Dendritic cell treated with granulocyte-macrophage colony-stimulating factor and Interleukin-4, amounts not matched to agents 40 ng/mL and 50 ng/mL, for 4 days (primary cell): Measurements from ENCODE around the gene MBD3.

Experiments
- H3K27ac Mint-ChIP-seq: one replicate; pipeline ENCODE4 v1.8.0; 2022; ENCODE audit warnings: mild to moderate bottlenecking, mixed read lengths
- H3K27me3 Mint-ChIP-seq: one replicate; pipeline ENCODE4 v1.8.0; 2022; ENCODE audit warnings: mild to moderate bottlenecking, mixed read lengths
- H3K36me3 Mint-ChIP-seq: one replicate; pipeline ENCODE4 v1.8.0; 2022; ENCODE audit warnings: low read depth, mixed read lengths
- H3K4me1 Mint-ChIP-seq: one replicate; pipeline ENCODE4 v1.8.0; 2022; ENCODE audit warnings: low read depth, mixed read lengths
- H3K4me3 Mint-ChIP-seq: one replicate; pipeline ENCODE4 v1.8.0; 2022; ENCODE audit warnings: mild to moderate bottlenecking, moderate library complexity, mixed read lengths
- H3K9me3 Mint-ChIP-seq: one replicate; pipeline ENCODE4 v1.8.0; 2022; ENCODE audit warnings: mixed read lengths
- intact Hi-C: fragments of 100-400 bp; cut with micrococcal nuclease; formaldehyde crosslinking; loops from one replicate; pipeline ENCODE4 v1.15.0; 2022

MBD3 gene

GRCh38 chr19:1626417-1627010 is 33.8 kb upstream of the MBD3 start:
- Mint-ChIP-seq H3K4me1 (peaks cover 6% of the 10 kb centered on the region), H3K36me3 (peaks cover 73% of the 10 kb centered on the region), H3K27me3 (no peaks in the 10 kb centered on the region), H3K9me3 (no peaks in the 10 kb centered on the region), H3K27ac (no peak overlapping the region), H3K4me3 (no peak overlapping the region)
- intact Hi-C loops = no loop called here

- no peaks in the 10 kb centered on the region for H3K9me3 Mint-ChIP-seq
- peaks cover 6% of the 10 kb centered on the region for H3K4me1 Mint-ChIP-seq
- no peaks in the 10 kb centered on the region for H3K27me3 Mint-ChIP-seq
- no peak overlapping the region for H3K27ac Mint-ChIP-seq
- peaks cover 80% of the 10 kb centered on the region for H3K36me3 Mint-ChIP-seq
- intact Hi-C loops = loop anchor here (2.0 kb wide), 1 partner anchor 48 kb away; no protein-coding TSS in a partner anchor
- no peak overlapping the region for H3K4me3 Mint-ChIP-seq
Observed at GRCh38 chr19:1624458-1624857, 31.8 kb upstream of the MBD3 start.

DNA sequence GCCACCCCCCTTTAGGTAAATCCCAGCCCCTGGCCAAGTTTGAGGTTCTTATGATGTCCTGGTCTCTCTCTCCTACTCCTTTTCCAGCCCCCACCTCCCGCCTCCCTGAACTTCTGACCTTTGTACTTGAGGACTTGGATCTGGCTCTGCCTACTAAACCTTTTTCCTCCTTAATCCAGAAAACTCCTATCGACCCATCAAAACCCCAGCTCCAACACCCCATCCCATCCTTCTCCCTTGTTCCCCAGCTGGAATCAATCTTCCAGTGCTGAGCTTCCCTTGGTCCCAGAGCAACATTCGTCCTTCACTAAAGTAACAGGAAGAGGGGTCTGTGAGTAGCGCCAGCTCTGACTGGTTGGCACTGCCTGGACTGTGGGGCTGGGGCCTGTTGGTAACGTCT is 29.9 kb upstream of the MBD3 start:
- Mint-ChIP-seq H3K27me3 (no peaks in the 10 kb centered on the region), H3K4me1 (peaks cover 6% of the 10 kb centered on the region), H3K27ac (peak overlapping the region; percentile 34), H3K9me3 (no peaks in the 10 kb centered on the region), H3K4me3 (no peak overlapping the region), H3K36me3 (peaks cover 98% of the 10 kb centered on the region)
- intact Hi-C loops = no loop called here

DNA sequence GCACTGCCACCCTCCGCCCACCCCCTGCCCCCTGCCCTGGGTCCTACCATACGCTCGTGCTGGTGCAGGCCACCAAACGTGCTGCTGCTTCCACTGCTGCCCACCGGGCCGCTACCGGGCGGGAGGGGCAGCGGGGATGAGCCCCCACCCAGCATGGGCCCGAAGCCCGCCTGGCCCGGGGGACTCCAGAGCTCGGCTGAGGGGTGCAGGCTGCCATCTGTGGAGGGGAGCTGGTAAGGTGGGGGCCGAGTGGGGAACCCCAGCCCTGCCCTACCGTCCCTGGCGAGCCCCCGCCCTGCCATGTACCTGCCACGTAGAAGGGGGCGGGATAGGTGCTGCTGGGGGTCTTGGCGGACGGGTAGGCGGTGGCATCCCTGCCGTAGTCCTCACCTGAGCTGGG is 29.3 kb upstream of the MBD3 start:
- H3K27ac Mint-ChIP-seq = no peak overlapping the region
- H3K36me3 Mint-ChIP-seq = peaks cover 98% of the 10 kb centered on the region
- no peaks in the 10 kb centered on the region for H3K27me3 Mint-ChIP-seq
- peaks cover 6% of the 10 kb centered on the region for H3K4me1 Mint-ChIP-seq
- intact Hi-C loops = no loop called here
- H3K9me3 Mint-ChIP-seq = no peaks in the 10 kb centered on the region
- H3K4me3 Mint-ChIP-seq = no peak overlapping the region

DNA sequence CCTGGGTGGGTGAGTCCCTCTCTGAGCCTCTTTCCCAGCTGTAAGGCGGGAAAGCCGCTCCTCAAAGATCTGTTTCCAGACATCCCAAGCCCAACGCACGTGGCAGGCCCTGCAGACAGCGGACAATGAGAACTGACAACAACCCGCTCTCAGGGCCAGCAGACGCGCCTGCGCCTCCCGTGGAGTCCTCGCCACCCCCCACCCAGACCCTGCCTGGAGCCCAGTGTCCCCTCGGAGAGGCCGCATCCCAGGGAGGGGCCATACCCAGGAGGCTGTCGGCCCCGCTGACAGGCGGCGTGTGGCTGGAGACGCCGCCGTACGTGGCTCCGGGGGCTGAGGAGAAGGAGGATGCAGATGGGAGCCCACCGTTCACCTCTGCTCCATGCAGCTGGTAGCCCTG is 28.9 kb upstream of the MBD3 start:
- intact Hi-C loops = no loop called here
- Mint-ChIP-seq H3K36me3 (peaks cover 100% of the 10 kb centered on the region), H3K27ac (no peak overlapping the region), H3K27me3 (no peaks in the 10 kb centered on the region), H3K4me1 (peaks cover 6% of the 10 kb centered on the region), H3K4me3 (no peak overlapping the region), H3K9me3 (no peaks in the 10 kb centered on the region)

GRCh38 chr19:1621021-1621420 is 28.4 kb upstream of the MBD3 start:
- Mint-ChIP-seq H3K27ac (no peak overlapping the region), H3K36me3 (peaks cover 100% of the 10 kb centered on the region), H3K4me3 (no peak overlapping the region), H3K27me3 (no peaks in the 10 kb centered on the region), H3K9me3 (no peaks in the 10 kb centered on the region), H3K4me1 (peaks cover 6% of the 10 kb centered on the region)
- intact Hi-C loops = no loop called here

DNA sequence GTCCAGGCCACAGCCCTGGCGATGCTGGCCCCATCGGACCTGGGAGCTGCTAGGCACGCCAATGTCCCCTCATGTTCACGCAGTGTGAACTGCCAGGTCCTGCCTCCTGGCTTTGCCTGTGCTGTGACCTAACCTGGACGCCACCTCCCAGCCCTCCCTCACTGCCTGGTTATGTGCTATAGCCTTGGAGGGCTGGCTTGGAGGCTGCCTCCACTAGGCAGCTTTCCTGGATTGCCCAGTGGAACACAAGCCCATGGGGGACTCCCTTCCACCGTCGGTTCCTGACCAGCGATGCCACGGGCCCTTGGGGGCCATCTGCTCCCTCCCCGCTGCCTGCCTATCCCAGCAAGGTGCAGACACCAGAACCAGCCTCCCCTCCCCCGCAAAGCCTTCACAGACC is 27.8 kb upstream of the MBD3 start:
- no peak overlapping the region for H3K27ac Mint-ChIP-seq
- peaks cover 6% of the 10 kb centered on the region for H3K4me1 Mint-ChIP-seq
- H3K27me3 Mint-ChIP-seq = no peaks in the 10 kb centered on the region
- no peak overlapping the region for H3K4me3 Mint-ChIP-seq
- no peaks in the 10 kb centered on the region for H3K9me3 Mint-ChIP-seq
- intact Hi-C loops = no loop called here
- peaks cover 100% of the 10 kb centered on the region for H3K36me3 Mint-ChIP-seq

DNA sequence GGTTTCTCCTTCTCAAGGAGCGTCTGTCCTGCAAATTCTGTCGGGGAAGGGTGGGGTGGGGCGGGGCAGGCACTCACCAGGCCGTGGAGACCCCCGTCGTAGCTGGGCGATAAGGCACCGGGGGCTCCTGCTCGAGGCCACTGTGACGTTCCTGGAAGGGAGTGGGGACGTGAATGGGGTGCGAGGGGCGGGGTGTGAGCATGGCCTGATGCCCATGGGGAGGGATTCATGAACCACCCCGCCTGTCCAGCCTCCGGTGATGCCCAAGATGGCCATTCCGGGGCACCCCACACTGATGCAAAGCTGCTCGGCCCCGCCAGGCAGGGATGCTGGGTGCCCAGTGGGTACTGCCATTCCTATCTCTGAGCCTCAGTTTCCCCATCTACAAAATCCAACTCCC is 27.0 kb upstream of the MBD3 start:
- Mint-ChIP-seq H3K27me3 (no peaks in the 10 kb centered on the region), H3K27ac (no peak overlapping the region), H3K36me3 (peaks cover 100% of the 10 kb centered on the region), H3K9me3 (no peaks in the 10 kb centered on the region), H3K4me1 (peaks cover 2% of the 10 kb centered on the region), H3K4me3 (no peak overlapping the region)
- intact Hi-C loops = no loop called here

DNA sequence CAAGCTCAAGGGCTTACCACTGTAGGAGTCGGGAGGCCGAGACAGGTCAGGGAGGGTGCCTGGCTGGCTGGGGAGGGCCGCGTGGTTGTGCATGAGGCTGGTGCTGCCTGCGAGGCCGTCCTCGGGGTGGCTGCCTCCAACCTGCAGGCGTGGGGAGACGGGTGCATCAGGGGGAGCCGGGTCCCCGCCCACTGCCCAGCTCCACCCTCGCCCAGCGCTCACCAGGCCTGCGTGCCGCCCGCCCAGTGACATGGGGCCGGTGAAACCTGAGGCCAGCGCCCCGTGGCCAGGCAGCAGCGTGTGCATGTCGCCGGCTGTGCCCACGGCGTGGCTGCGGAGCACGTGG is 26.4 kb upstream of the MBD3 start:
- Mint-ChIP-seq H3K27me3 (no peaks in the 10 kb centered on the region), H3K4me3 (no peak overlapping the region), H3K4me1 (no peaks in the 10 kb centered on the region), H3K9me3 (no peaks in the 10 kb centered on the region), H3K27ac (no peak overlapping the region), H3K36me3 (peaks cover 100% of the 10 kb centered on the region)
- intact Hi-C loops = no loop called here

DNA sequence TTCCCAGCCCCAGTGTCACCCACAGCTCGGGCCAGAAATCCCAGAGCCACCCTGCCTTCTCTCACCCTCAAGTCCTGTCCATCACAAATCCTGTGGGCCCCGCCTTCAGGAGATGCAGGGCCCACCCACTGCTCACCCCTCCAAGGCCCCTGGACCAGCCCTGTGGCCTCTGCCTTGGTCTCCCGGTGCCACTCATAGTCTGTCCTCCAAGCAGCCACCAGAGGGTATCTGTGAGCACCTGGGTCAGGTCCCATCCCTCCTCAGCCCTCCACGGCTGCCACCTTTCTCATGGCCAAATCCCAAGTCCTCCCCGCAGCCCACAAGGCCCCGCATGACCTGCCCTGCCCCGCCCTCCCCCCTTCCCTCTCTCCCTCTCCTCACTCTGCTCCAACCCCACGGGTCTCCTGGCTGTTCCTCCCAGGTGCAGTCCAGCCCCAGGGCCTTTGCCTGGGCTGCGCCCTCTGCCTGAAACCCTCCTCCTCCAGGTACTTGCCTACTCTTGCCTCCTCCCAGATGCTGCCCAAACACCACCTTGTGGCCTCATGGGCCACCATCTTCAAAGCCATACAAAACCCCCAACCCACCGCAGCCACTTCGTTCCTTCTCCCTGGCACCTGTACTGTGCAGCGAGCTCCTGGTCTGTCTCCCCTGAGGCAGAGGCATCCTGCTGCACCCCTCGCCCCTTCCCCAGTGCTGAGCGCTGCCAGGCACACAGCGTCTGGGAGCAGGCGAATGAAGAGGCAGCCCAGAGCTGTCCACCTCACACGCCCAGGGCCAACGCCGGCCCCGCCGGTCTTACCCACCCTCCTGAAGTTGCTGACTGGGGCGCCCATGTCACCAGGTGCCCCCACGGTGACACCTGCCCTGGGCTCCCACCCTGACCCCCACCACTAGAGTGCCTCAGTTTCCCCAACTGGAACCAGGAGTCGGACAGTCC is 25.8 kb upstream of the MBD3 start:
- Mint-ChIP-seq H3K27me3 (no peaks in the 10 kb centered on the region), H3K4me1 (no peaks in the 10 kb centered on the region), H3K9me3 (no peaks in the 10 kb centered on the region), H3K4me3 (no peak overlapping the region), H3K27ac (no peak overlapping the region), H3K36me3 (peaks cover 100% of the 10 kb centered on the region)
- intact Hi-C loops = no loop called here

DNA sequence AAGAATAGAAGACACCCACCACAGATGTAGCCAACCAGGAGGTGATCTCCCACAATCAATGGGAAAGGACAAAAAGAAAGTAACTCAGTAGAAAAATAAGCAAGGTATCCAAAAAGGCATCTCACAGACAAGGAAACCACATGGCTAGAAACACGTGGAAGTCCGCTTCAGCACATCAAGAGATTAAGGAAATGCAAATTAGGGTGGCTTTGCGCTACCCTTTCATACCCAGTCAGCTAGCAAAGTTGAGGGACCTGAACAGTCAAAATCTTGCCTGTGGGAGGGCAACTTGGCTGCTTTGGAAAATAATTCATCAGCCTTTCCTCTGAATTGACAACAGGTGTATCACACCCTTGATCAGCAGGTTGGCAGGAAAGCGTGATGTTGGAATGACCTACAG is 24.2 kb upstream of the MBD3 start:
- H3K9me3 Mint-ChIP-seq = no peaks in the 10 kb centered on the region
- no peaks in the 10 kb centered on the region for H3K4me1 Mint-ChIP-seq
- H3K4me3 Mint-ChIP-seq = no peak overlapping the region
- no peaks in the 10 kb centered on the region for H3K27me3 Mint-ChIP-seq
- peaks cover 100% of the 10 kb centered on the region for H3K36me3 Mint-ChIP-seq
- no peak overlapping the region for H3K27ac Mint-ChIP-seq
- intact Hi-C loops = no loop called here

GRCh38 chr19:1616396-1616795 is 23.7 kb upstream of the MBD3 start:
- intact Hi-C loops = no loop called here
- no peaks in the 10 kb centered on the region for H3K4me1 Mint-ChIP-seq
- H3K27me3 Mint-ChIP-seq = no peaks in the 10 kb centered on the region
- H3K4me3 Mint-ChIP-seq = no peak overlapping the region
- peaks cover 100% of the 10 kb centered on the region for H3K36me3 Mint-ChIP-seq
- H3K27ac Mint-ChIP-seq = no peak overlapping the region
- H3K9me3 Mint-ChIP-seq = no peaks in the 10 kb centered on the region

GRCh38 chr19:1615156-1615765 is 22.6 kb upstream of the MBD3 start:
- Mint-ChIP-seq H3K36me3 (peaks cover 100% of the 10 kb centered on the region), H3K27ac (no peak overlapping the region), H3K9me3 (no peaks in the 10 kb centered on the region), H3K4me1 (peaks cover 4% of the 10 kb centered on the region), H3K27me3 (peaks cover 2% of the 10 kb centered on the region), H3K4me3 (no peak overlapping the region)
- intact Hi-C loops = no loop called here

- H3K36me3 Mint-ChIP-seq = peaks cover 99% of the 10 kb centered on the region
- H3K27ac Mint-ChIP-seq = no peak overlapping the region
- H3K27me3 Mint-ChIP-seq = peaks cover 7% of the 10 kb centered on the region
- H3K4me3 Mint-ChIP-seq = no peak overlapping the region
- H3K9me3 Mint-ChIP-seq = no peaks in the 10 kb centered on the region
- H3K4me1 Mint-ChIP-seq = peaks cover 17% of the 10 kb centered on the region
- intact Hi-C loops = no loop called here
Observed at GRCh38 chr19:1613808-1614570, 21.3 kb upstream of the MBD3 start.
